Type B pancreatic cell (in vitro differentiated cells): ENCODE data around the gene AHSG. TPM values are rescaled to one million over a fixed set of nuclear protein-coding genes. Genes with fewer than 3 reads are reported as not detected.

Experiments
- DNase-seq: peaks from one replicate; pipeline ENCODE4 v3.0.0; 2021; ENCODE audit warnings: mixed read lengths; ENCODE audit not compliant: unreplicated experiment; ENCODE audit errors: extremely low spot score
- H3K27ac Mint-ChIP-seq: 2 replicates; pipeline ENCODE4 v1.8.0; 2021; ENCODE audit warnings: mild to moderate bottlenecking, mixed read lengths
- H3K27me3 Mint-ChIP-seq: 2 replicates; pipeline ENCODE4 v1.8.0; 2021; ENCODE audit warnings: mixed read lengths
- H3K36me3 Mint-ChIP-seq: 2 replicates; pipeline ENCODE4 v1.8.0; 2021; ENCODE audit warnings: mixed read lengths
- H3K4me1 Mint-ChIP-seq: one replicate; pipeline ENCODE4 v1.8.0; 2021; ENCODE audit warnings: mixed read lengths; ENCODE audit not compliant: unreplicated experiment
- H3K4me3 Mint-ChIP-seq: 2 replicates; pipeline ENCODE4 v1.8.0; 2021; ENCODE audit warnings: mild to moderate bottlenecking, mixed read lengths
- H3K9me3 Mint-ChIP-seq: 2 replicates; pipeline ENCODE4 v1.8.0; 2021; ENCODE audit warnings: mixed read lengths
- CTCF ChIP-seq: fragments of 200-600 bp; sonication (generic); conservative IDR thresholded peaks from 2 replicates; pipeline ENCODE4 v1.5.0; 2021; ENCODE audit warnings: antibody characterized with exemption, mild to moderate bottlenecking
- total RNA-seq: library from RNA; stranded (reverse); gene quantifications from 2 replicates; pipeline ENCODE4 v1.2.1, GENCODE V29; 2021; ENCODE audit warnings: low replicate concordance

AHSG gene
- total RNA-seq, 1 donor from 2014 or later = 0.27 TPM

- Mint-ChIP-seq H3K9me3 (no peaks in the 10 kb centered on the region), H3K4me1 (peaks cover 5% of the 10 kb centered on the region), H3K4me3 (no peak overlapping the region), H3K36me3 (no peaks in the 10 kb centered on the region), H3K27ac (no peak overlapping the region), H3K27me3 (peaks cover 46% of the 10 kb centered on the region)
- TF ChIP-seq CTCF = no peak
- DNase-seq = no peak
Measured at GRCh38 chr3:186620213-186621092, 7.6 kb downstream of the AHSG start.

GRCh38 chr3:186621894-186622650 lies 9.2 kb downstream of the AHSG start:
- Mint-ChIP-seq H3K4me1 (peaks cover 2% of the 10 kb centered on the region), H3K27me3 (peaks cover 38% of the 10 kb centered on the region), H3K36me3 (no peaks in the 10 kb centered on the region), H3K4me3 (no peak overlapping the region), H3K27ac (no peak overlapping the region), H3K9me3 (no peaks in the 10 kb centered on the region)
- DNase-seq = no peak
- no peak for TF ChIP-seq CTCF

GRCh38 chr3:186622651-186623310 lies 9.9 kb downstream of the AHSG start:
- DNase-seq = no peak
- H3K27me3 Mint-ChIP-seq = peaks cover 31% of the 10 kb centered on the region
- H3K4me3 Mint-ChIP-seq = no peak overlapping the region
- no peak for TF ChIP-seq CTCF
- no peak overlapping the region for H3K27ac Mint-ChIP-seq
- H3K9me3 Mint-ChIP-seq = no peaks in the 10 kb centered on the region
- no peaks in the 10 kb centered on the region for H3K36me3 Mint-ChIP-seq
- H3K4me1 Mint-ChIP-seq = no peaks in the 10 kb centered on the region

GRCh38 chr3:186624598-186624997 lies 11.7 kb downstream of the AHSG start:
- Mint-ChIP-seq H3K27me3 (peaks cover 26% of the 10 kb centered on the region), H3K4me1 (no peaks in the 10 kb centered on the region), H3K36me3 (no peaks in the 10 kb centered on the region), H3K27ac (no peak overlapping the region), H3K9me3 (no peaks in the 10 kb centered on the region), H3K4me3 (no peak overlapping the region)
- no peak for TF ChIP-seq CTCF
- no peak for DNase-seq

GRCh38 chr3:186625600-186626042 lies 12.8 kb downstream of the AHSG start:
- DNase-seq = no peak
- peaks cover 27% of the 10 kb centered on the region for H3K27me3 Mint-ChIP-seq
- no peaks in the 10 kb centered on the region for H3K9me3 Mint-ChIP-seq
- no peaks in the 10 kb centered on the region for H3K36me3 Mint-ChIP-seq
- TF ChIP-seq CTCF = no peak
- H3K4me3 Mint-ChIP-seq = no peak overlapping the region
- H3K27ac Mint-ChIP-seq = no peak overlapping the region
- H3K4me1 Mint-ChIP-seq = no peaks in the 10 kb centered on the region
